Measurements from ENCODE around the gene POLR3GL.
A peak's percentile ranks its signal among the peaks of the same experiment; 100 is the strongest.

Gene POLR3GL

GRCh38 chr1:145999321-146000024 is 35.0 kb downstream of the POLR3GL start:
- Histone ChIP-seq H4K8ac (ENCODE audit: low read length) (peak overlapping the region; percentile 60), H3K9me3 (ENCODE audit: control insufficient read depth, low read length) (no peaks in the 10 kb centered on the region), H3K18ac (ENCODE audit: low read depth in 1 of 2, low read length in 2 of 2) (peak overlapping the region in 1 of 2 experiments; percentile 46), H3K36me3 (ENCODE audit: control insufficient read depth in 1 of 2, insufficient read depth in 2 of 2, low read depth in 1 of 2, low read length in 2 of 2) (peaks cover 1 to 6% of the 10 kb centered on the region in 2 experiments), H3K23ac (ENCODE audit: low read length in 2 of 2) (no peak overlapping the region), H3K27ac (ENCODE audit: low read length, poor library complexity, severe bottlenecking) (no peak overlapping the region), H3K4me2 (ENCODE audit: low read length, poor library complexity, severe bottlenecking) (no peak overlapping the region), H3K14ac (ENCODE audit: low read length in 2 of 2) (no peak overlapping the region), H3K27me3 (ENCODE audit: control insufficient read depth in 1 of 2, insufficient read depth in 1 of 2, low read length in 2 of 2) (no peaks in the 10 kb centered on the region), H2BK15ac (ENCODE audit: low read depth, poor library complexity, severe bottlenecking) (no peak overlapping the region), H2BK120ac (ENCODE audit: low read depth, low read length) (no peak overlapping the region), H3K4me1 (ENCODE audit: control insufficient read depth, insufficient read depth, low read depth, low read length) (peaks cover 4% of the 10 kb centered on the region), H3K79me1 (replicated peaks; ENCODE audit: low read length, poor library complexity, severe bottlenecking) (no peaks in the 10 kb centered on the region), H2AK5ac (ENCODE audit: low read length, severe bottlenecking) (no peak overlapping the region), H2BK12ac (ENCODE audit: low read length in 2 of 2) (no peak overlapping the region), H4K91ac (ENCODE audit: low read length) (no peak overlapping the region), H3K4me3 (ENCODE audit: insufficient read depth in 1 of 2, low read depth in 1 of 2, low read length in 2 of 2) (no peak overlapping the region), H2BK5ac (ENCODE audit: low read depth, low read length, poor library complexity, severe bottlenecking) (no peak overlapping the region), H3K9ac (ENCODE audit: low read length) (peak overlapping the region; percentile 12), H2AFZ (ENCODE audit: low read depth, low read length) (no peak overlapping the region), H3K4ac (ENCODE audit: low read depth in 1 of 2, low read length in 2 of 2) (no peak overlapping the region)
- WGBS, result 67% methylated on average over 5 of the region's 5 CpGs
- no peak for DNase-seq

GRCh38 chr1:146001709-146002108 is 37.2 kb downstream of the POLR3GL start:
- Histone ChIP-seq H3K4me1 (ENCODE audit: control insufficient read depth, insufficient read depth, low read depth, low read length) (peaks cover 3% of the 10 kb centered on the region), H3K27ac (ENCODE audit: low read length, poor library complexity, severe bottlenecking) (no peak overlapping the region), H3K4ac (ENCODE audit: low read depth in 1 of 2, low read length in 2 of 2) (no peak overlapping the region), H3K79me1 (replicated peaks; ENCODE audit: low read length, poor library complexity, severe bottlenecking) (no peaks in the 10 kb centered on the region), H4K91ac (ENCODE audit: low read length) (no peak overlapping the region), H3K9me3 (ENCODE audit: control insufficient read depth, low read length) (no peaks in the 10 kb centered on the region), H3K4me3 (ENCODE audit: insufficient read depth in 1 of 2, low read depth in 1 of 2, low read length in 2 of 2) (no peak overlapping the region), H3K18ac (ENCODE audit: low read depth in 1 of 2, low read length in 2 of 2) (peak overlapping the region in 1 of 2 experiments; percentile 33), H3K4me2 (ENCODE audit: low read length, poor library complexity, severe bottlenecking) (no peak overlapping the region), H2AFZ (ENCODE audit: low read depth, low read length) (no peak overlapping the region), H2BK15ac (ENCODE audit: low read depth, poor library complexity, severe bottlenecking) (no peak overlapping the region), H2BK12ac (ENCODE audit: low read length in 2 of 2) (no peak overlapping the region), H4K8ac (ENCODE audit: low read length) (no peak overlapping the region), H3K27me3 (ENCODE audit: control insufficient read depth in 1 of 2, insufficient read depth in 1 of 2, low read length in 2 of 2) (no peaks in the 10 kb centered on the region), H3K23ac (ENCODE audit: low read length in 2 of 2) (no peak overlapping the region), H3K9ac (ENCODE audit: low read length) (no peak overlapping the region), H2BK120ac (ENCODE audit: low read depth, low read length) (no peak overlapping the region), H2BK5ac (ENCODE audit: low read depth, low read length, poor library complexity, severe bottlenecking) (no peak overlapping the region), H3K36me3 (ENCODE audit: control insufficient read depth in 1 of 2, insufficient read depth in 2 of 2, low read depth in 1 of 2, low read length in 2 of 2) (no peaks in the 10 kb centered on the region), H2AK5ac (ENCODE audit: low read length, severe bottlenecking) (no peak overlapping the region), H3K14ac (ENCODE audit: low read length in 2 of 2) (no peak overlapping the region)
- 100% methylated on average over 2 of the region's 2 CpGs for WGBS
- no peak for DNase-seq

GRCh38 chr1:146007489-146008133 is 43.1 kb downstream of the POLR3GL start:
- Histone ChIP-seq H3K9me3 (ENCODE audit: control insufficient read depth, low read length) (no peaks in the 10 kb centered on the region), H2AFZ (ENCODE audit: low read depth, low read length) (no peak overlapping the region), H2BK5ac (ENCODE audit: low read depth, low read length, poor library complexity, severe bottlenecking) (no peak overlapping the region), H3K18ac (ENCODE audit: low read depth in 1 of 2, low read length in 2 of 2) (no peak overlapping the region), H3K79me1 (replicated peaks; ENCODE audit: low read length, poor library complexity, severe bottlenecking) (no peaks in the 10 kb centered on the region), H2AK5ac (ENCODE audit: low read length, severe bottlenecking) (peak overlapping the region; percentile 31), H3K4ac (ENCODE audit: low read depth in 1 of 2, low read length in 2 of 2) (no peak overlapping the region), H4K8ac (ENCODE audit: low read length) (no peak overlapping the region), H3K9ac (ENCODE audit: low read length) (peak overlapping the region; percentile 76), H3K27ac (ENCODE audit: low read length, poor library complexity, severe bottlenecking) (no peak overlapping the region), H3K4me1 (ENCODE audit: control insufficient read depth, insufficient read depth, low read depth, low read length) (no peaks in the 10 kb centered on the region), H3K4me3 (ENCODE audit: insufficient read depth in 1 of 2, low read depth in 1 of 2, low read length in 2 of 2) (no peak overlapping the region), H4K91ac (ENCODE audit: low read length) (no peak overlapping the region), H2BK12ac (ENCODE audit: low read length in 2 of 2) (no peak overlapping the region), H3K27me3 (ENCODE audit: control insufficient read depth in 1 of 2, insufficient read depth in 1 of 2, low read length in 2 of 2) (no peaks in the 10 kb centered on the region), H2BK120ac (ENCODE audit: low read depth, low read length) (no peak overlapping the region), H3K14ac (ENCODE audit: low read length in 2 of 2) (no peak overlapping the region), H2BK15ac (ENCODE audit: low read depth, poor library complexity, severe bottlenecking) (no peak overlapping the region), H3K23ac (ENCODE audit: low read length in 2 of 2) (no peak overlapping the region), H3K4me2 (ENCODE audit: low read length, poor library complexity, severe bottlenecking) (no peak overlapping the region), H3K36me3 (ENCODE audit: control insufficient read depth in 1 of 2, insufficient read depth in 2 of 2, low read depth in 1 of 2, low read length in 2 of 2) (no peaks in the 10 kb centered on the region)
- WGBS, result 84% methylated on average over 8 of the region's 8 CpGs
- DNase-seq, result no peak

GRCh38 chr1:146010126-146010738 is 45.7 kb downstream of the POLR3GL start:
- H2BK5ac ChIP-seq (ENCODE audit: low read depth, low read length, poor library complexity, severe bottlenecking), result no peak overlapping the region
- 98% methylated on average over 8 of the region's 8 CpGs for WGBS
- H3K4me3 ChIP-seq (ENCODE audit: insufficient read depth in 1 of 2, low read depth in 1 of 2, low read length in 2 of 2), result no peak overlapping the region
- H4K8ac ChIP-seq (ENCODE audit: low read length), result no peak overlapping the region
- H3K4ac ChIP-seq (ENCODE audit: low read depth in 1 of 2, low read length in 2 of 2), result no peak overlapping the region
- H2BK15ac ChIP-seq (ENCODE audit: low read depth, poor library complexity, severe bottlenecking), result no peak overlapping the region
- no peak overlapping the region for H3K14ac ChIP-seq (ENCODE audit: low read length in 2 of 2)
- H3K4me1 ChIP-seq (ENCODE audit: control insufficient read depth, insufficient read depth, low read depth, low read length), result no peaks in the 10 kb centered on the region
- H3K18ac ChIP-seq (ENCODE audit: low read depth in 1 of 2, low read length in 2 of 2), result no peak overlapping the region
- H3K79me1 ChIP-seq (replicated peaks; ENCODE audit: low read length, poor library complexity, severe bottlenecking), result no peaks in the 10 kb centered on the region
- no peak for DNase-seq
- H3K23ac ChIP-seq (ENCODE audit: low read length in 2 of 2), result no peak overlapping the region
- no peak overlapping the region for H2BK120ac ChIP-seq (ENCODE audit: low read depth, low read length)
- no peak overlapping the region for H3K4me2 ChIP-seq (ENCODE audit: low read length, poor library complexity, severe bottlenecking)
- H4K91ac ChIP-seq (ENCODE audit: low read length), result no peak overlapping the region
- no peak overlapping the region for H2BK12ac ChIP-seq (ENCODE audit: low read length in 2 of 2)
- no peak overlapping the region for H2AK5ac ChIP-seq (ENCODE audit: low read length, severe bottlenecking)
- H3K9ac ChIP-seq (ENCODE audit: low read length), result no peak overlapping the region
- no peak overlapping the region for H2AFZ ChIP-seq (ENCODE audit: low read depth, low read length)
- no peaks in the 10 kb centered on the region for H3K27me3 ChIP-seq (ENCODE audit: control insufficient read depth in 1 of 2, insufficient read depth in 1 of 2, low read length in 2 of 2)
- no peaks in the 10 kb centered on the region for H3K36me3 ChIP-seq (ENCODE audit: control insufficient read depth in 1 of 2, insufficient read depth in 2 of 2, low read depth in 1 of 2, low read length in 2 of 2)
- H3K9me3 ChIP-seq (ENCODE audit: control insufficient read depth, low read length), result no peaks in the 10 kb centered on the region
- H3K27ac ChIP-seq (ENCODE audit: low read length, poor library complexity, severe bottlenecking), result no peak overlapping the region
